ENCODE data around the gene IL16.

DNA sequence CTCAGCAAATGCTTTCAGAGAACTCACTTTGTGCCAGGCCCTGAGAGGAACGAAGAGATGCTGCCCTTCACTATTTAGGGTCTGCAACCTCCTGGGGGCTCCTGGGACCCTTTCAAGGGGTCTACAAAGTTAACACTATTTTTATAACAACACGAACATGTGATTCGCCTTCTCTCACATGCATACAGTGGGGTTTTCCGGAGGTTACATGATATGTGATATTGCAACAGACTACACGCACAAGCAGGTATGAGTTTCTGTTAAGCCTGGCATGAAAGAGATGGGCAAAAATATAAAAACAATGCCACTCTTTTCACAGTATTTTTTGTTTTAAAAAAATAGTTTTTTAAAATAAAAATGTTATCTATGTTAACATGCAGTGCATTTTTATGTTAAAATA lies 117.0 kb downstream of the IL16 start:
- TF ChIP-seq, protein P1, sequence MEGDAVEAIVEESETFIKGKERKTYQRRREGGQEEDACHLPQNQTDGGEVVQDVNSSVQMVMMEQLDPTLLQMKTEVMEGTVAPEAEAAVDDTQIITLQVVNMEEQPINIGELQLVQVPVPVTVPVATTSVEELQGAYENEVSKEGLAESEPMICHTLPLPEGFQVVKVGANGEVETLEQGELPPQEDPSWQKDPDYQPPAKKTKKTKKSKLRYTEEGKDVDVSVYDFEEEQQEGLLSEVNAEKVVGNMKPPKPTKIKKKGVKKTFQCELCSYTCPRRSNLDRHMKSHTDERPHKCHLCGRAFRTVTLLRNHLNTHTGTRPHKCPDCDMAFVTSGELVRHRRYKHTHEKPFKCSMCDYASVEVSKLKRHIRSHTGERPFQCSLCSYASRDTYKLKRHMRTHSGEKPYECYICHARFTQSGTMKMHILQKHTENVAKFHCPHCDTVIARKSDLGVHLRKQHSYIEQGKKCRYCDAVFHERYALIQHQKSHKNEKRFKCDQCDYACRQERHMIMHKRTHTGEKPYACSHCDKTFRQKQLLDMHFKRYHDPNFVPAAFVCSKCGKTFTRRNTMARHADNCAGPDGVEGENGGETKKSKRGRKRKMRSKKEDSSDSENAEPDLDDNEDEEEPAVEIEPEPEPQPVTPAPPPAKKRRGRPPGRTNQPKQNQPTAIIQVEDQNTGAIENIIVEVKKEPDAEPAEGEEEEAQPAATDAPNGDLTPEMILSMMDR (conservative IDR thresholded peaks at IDR 0.05 in 1 of 2, IDR thresholded peaks at IDR 0.05 in 1 of 2; ENCODE audit: extremely low read depth in 1 of 2, insufficient read depth in 1 of 2, low read depth in 1 of 2, low read length in 2 of 2), result no peak
- no peak for TF ChIP-seq EZH2 (IDR thresholded peaks at IDR 0.05; ENCODE audit: borderline replicate concordance, low read length)

All from mammary epithelial cell (primary cell).